DOHH2 (cell line): ENCODE measurements around the gene TRAK1.
A peak's percentile ranks its signal among the peaks of the same experiment; 100 is the strongest.

Source experiments
- H3F3A ChIP-seq: fragments of 200-600 bp; sonication (generic), shearing (Covaris generic); 2 replicates; pipeline ENCODE4 v1.6.0; 2016; ENCODE audit warnings: antibody characterized with exemption, mild to moderate bottlenecking; ENCODE audit not compliant: control insufficient read depth, insufficient read depth
- H3K27ac ChIP-seq: fragments of 200-600 bp; sonication (generic); 2 replicates; pipeline ENCODE4 v1.5.1; 2014; ENCODE audit warnings: low read depth, mild to moderate bottlenecking, low read length, moderate library complexity
- H3K27me3 ChIP-seq: fragments of 200-600 bp; sonication (generic); 2 replicates; pipeline ENCODE4 v1.6.1; 2014; ENCODE audit warnings: mild to moderate bottlenecking, low read length, mixed read lengths; ENCODE audit not compliant: control insufficient read depth
- H3K36me3 ChIP-seq: fragments of 200-600 bp; sonication (generic); 2 replicates; pipeline ENCODE4 v1.6.1; 2014; ENCODE audit warnings: mild to moderate bottlenecking, low read length, moderate library complexity, mixed read lengths; ENCODE audit not compliant: control insufficient read depth
- H3K4me1 ChIP-seq: fragments of 200-600 bp; sonication (generic); 2 replicates; pipeline ENCODE4 v1.6.1; 2014; ENCODE audit warnings: mild to moderate bottlenecking, low read length, mixed read lengths; ENCODE audit not compliant: control insufficient read depth
- H3K4me2 ChIP-seq: fragments of 200-600 bp; sonication (generic); 2 replicates; pipeline ENCODE4 v1.6.0; 2014; ENCODE audit warnings: mild to moderate bottlenecking, low read length, moderate library complexity
- H3K4me3 ChIP-seq: fragments of 200-600 bp; sonication (generic); 2 replicates; pipeline ENCODE4 v1.5.1; 2014; ENCODE audit warnings: mild to moderate bottlenecking, low read length, mixed read lengths
- H3K79me2 ChIP-seq: fragments of 200-600 bp; sonication (generic); 2 replicates; pipeline ENCODE4 v1.6.1; 2014; ENCODE audit warnings: mild to moderate bottlenecking, low read length, mixed read lengths; ENCODE audit not compliant: control insufficient read depth
- H3K9me2 ChIP-seq: fragments of 200-600 bp; sonication (generic); replicated peaks from 2 replicates; pipeline ENCODE4 v1.6.1; 2014; ENCODE audit warnings: mild to moderate bottlenecking, low read length, mixed read lengths; ENCODE audit not compliant: control insufficient read depth
- H3K9me3 ChIP-seq: fragments of 200-600 bp; sonication (generic); 2 replicates; pipeline ENCODE4 v1.6.1; 2014; ENCODE audit warnings: antibody characterized with exemption, low read length, mixed read lengths; ENCODE audit not compliant: control insufficient read depth, insufficient read depth
- H4K20me1 ChIP-seq: fragments of 200-600 bp; sonication (generic); 2 replicates; pipeline ENCODE4 v1.6.0; 2014; ENCODE audit warnings: low read depth, mild to moderate bottlenecking, antibody characterized with exemption, low read length, moderate library complexity; ENCODE audit not compliant: control insufficient read depth, insufficient read depth
- EZH2phosphoT487 ChIP-seq: fragments of 200-600 bp; sonication (generic); IDR thresholded peaks from 2 replicates; pipeline ENCODE4 v1.6.1; 2017; ENCODE audit warnings: borderline replicate concordance, mild to moderate bottlenecking, antibody characterized with exemption, low read length, moderate library complexity, mixed read lengths
- TF ChIP-seq, protein P1 (sequence below): fragments of 200-600 bp; sonication (generic); IDR thresholded peaks from one replicate; pipeline ENCODE4 v1.5.1; 2014; ENCODE audit warnings: antibody characterized with exemption, mild to moderate bottlenecking, low read depth, low read length; ENCODE audit not compliant: poor library complexity, severe bottlenecking

TRAK1 gene

DNA sequence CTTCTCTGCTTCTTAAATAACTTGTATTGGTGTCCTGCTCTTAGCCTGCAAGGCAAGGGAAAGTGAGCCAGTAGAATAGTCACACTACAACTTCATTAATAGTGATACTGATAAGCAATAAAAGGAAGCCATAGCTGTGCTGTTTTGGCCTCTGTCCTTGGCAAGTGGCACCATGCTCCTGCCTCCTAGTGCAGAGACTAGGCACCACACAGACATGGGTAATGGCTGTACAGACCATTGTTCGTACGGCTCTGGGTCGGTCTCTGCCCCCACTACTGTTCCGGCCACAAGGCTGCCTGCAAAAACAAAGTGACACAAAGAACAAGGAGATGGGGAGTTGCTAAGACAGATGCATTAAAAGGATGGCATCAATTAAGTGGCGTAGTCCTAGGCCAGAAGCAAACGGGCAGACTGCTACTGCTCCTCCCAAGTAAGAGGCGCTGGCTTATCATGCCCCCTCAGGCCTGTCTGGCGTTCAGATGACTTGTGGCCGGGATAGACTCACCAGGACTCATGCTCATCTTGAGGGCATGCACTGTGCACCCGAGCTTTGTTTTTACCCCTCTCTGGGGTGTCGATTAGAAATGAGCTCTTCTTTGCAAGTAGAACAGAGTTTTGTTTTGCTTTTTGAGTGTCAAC lies 75.6 kb downstream of the TRAK1 start:
- H3K4me3 ChIP-seq, result no peak overlapping the region
- peaks cover 20% of the 10 kb centered on the region for H3K36me3 ChIP-seq
- H3K9me2 ChIP-seq, result no peaks in the 10 kb centered on the region
- H3K4me1 ChIP-seq, result peaks cover 96% of the 10 kb centered on the region
- TF ChIP-seq, protein P1, sequence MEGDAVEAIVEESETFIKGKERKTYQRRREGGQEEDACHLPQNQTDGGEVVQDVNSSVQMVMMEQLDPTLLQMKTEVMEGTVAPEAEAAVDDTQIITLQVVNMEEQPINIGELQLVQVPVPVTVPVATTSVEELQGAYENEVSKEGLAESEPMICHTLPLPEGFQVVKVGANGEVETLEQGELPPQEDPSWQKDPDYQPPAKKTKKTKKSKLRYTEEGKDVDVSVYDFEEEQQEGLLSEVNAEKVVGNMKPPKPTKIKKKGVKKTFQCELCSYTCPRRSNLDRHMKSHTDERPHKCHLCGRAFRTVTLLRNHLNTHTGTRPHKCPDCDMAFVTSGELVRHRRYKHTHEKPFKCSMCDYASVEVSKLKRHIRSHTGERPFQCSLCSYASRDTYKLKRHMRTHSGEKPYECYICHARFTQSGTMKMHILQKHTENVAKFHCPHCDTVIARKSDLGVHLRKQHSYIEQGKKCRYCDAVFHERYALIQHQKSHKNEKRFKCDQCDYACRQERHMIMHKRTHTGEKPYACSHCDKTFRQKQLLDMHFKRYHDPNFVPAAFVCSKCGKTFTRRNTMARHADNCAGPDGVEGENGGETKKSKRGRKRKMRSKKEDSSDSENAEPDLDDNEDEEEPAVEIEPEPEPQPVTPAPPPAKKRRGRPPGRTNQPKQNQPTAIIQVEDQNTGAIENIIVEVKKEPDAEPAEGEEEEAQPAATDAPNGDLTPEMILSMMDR, result no peak
- no peak for TF ChIP-seq EZH2phosphoT487
- no peak overlapping the region for H3K4me2 ChIP-seq
- H3K9me3 ChIP-seq, result no peaks in the 10 kb centered on the region
- H3K27ac ChIP-seq, result peak overlapping the region; percentile 12; the same call in 1 of the 2 replicates
- peaks cover 11% of the 10 kb centered on the region; the same call in 1 of the 2 replicates for H3F3A ChIP-seq
- no peaks in the 10 kb centered on the region for H4K20me1 ChIP-seq
- H3K79me2 ChIP-seq, result peaks cover 95% of the 10 kb centered on the region
- H3K27me3 ChIP-seq, result no peaks in the 10 kb centered on the region

DNA sequence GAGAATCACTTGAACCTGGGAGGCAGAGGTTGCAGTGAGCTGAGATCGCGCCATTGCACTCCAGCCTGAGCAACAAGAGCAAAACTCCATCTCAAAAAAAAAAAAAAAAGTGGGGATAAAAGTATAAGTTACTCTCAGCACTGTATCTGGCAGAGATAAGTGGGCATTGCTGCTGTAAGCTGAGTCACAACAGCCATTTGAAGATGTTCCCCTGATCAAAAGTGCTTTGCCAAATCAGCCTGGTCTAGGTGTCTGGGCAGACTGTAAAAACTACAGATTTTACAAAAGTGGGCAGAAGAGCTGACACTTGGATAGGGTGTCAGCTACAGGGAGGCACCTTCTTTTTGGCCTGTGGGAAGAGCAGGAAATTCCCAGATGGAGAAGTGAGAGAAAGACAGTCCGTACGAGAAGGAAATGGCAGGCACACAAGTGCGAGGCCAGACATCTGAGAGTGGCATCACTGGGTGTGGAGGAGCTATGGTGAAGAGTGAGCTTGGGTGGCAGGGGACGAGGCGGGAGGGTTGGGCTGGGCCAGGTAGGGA lies 78.5 kb downstream of the TRAK1 start:
- Histone ChIP-seq H3K4me3 (peak overlapping the region; percentile 60), H3K9me2 (no peaks in the 10 kb centered on the region), H3K4me1 (peaks cover 96% of the 10 kb centered on the region), H3K27ac (peak overlapping the region; percentile 95), H3K36me3 (peaks cover 13% of the 10 kb centered on the region), H4K20me1 (no peaks in the 10 kb centered on the region), H3F3A (peaks cover 28% of the 10 kb centered on the region), H3K9me3 (no peaks in the 10 kb centered on the region), H3K79me2 (peaks cover 94% of the 10 kb centered on the region), H3K27me3 (no peaks in the 10 kb centered on the region), H3K4me2 (peak overlapping the region; percentile 75)
- TF ChIP-seq, protein P1, result no peak
- no peak for TF ChIP-seq EZH2phosphoT487

GRCh38 chr3:42172047-42172654 lies 81.0 kb downstream of the TRAK1 start:
- Histone ChIP-seq H3K79me2 (peaks cover 79% of the 10 kb centered on the region), H3F3A (peaks cover 50% of the 10 kb centered on the region), H3K4me3 (peak overlapping the region; percentile 24), H3K27me3 (no peaks in the 10 kb centered on the region), H4K20me1 (no peaks in the 10 kb centered on the region), H3K9me3 (no peaks in the 10 kb centered on the region), H3K4me2 (peak overlapping the region; percentile 75), H3K36me3 (peaks cover 22% of the 10 kb centered on the region), H3K27ac (peak overlapping the region; percentile 95), H3K4me1 (peaks cover 99% of the 10 kb centered on the region), H3K9me2 (no peaks in the 10 kb centered on the region)
- no peak for TF ChIP-seq EZH2phosphoT487
- TF ChIP-seq, protein P1, result no peak
